ENCODE results near the gene PXMP2.

The PXMP2 gene

GRCh38 chr12:132698341-132698740 lies 11.0 kb downstream of the PXMP2 start:
- no peak for DNase-seq

- DNase-seq = no peak
These were observed 12.9 kb downstream of the PXMP2 start for GRCh38 chr12:132700212-132700822.

GRCh38 chr12:132702640-132703039 lies 15.3 kb downstream of the PXMP2 start:
- DNase-seq = no peak

- DNase-seq = no peak
These were observed 16.3 kb downstream of the PXMP2 start for GRCh38 chr12:132703641-132704040.

- no peak for DNase-seq
These were observed 19.9 kb downstream of the PXMP2 start for GRCh38 chr12:132707241-132707640.

GRCh38 chr12:132708150-132708549 lies 20.8 kb downstream of the PXMP2 start:
- DNase-seq = no peak

GRCh38 chr12:132710043-132710404 lies 22.6 kb downstream of the PXMP2 start:
- no peak for DNase-seq

- peak; percentile 60 for DNase-seq
These were observed 23.2 kb downstream of the PXMP2 start, which contains the start of gene PGAM5 for GRCh38 chr12:132710405-132711079. TSS of gene PGAM5 (plus strand) at chr12:132710842. CDS start at chr12:132710877, 35 bp downstream.

- no peak for DNase-seq
These were observed 23.9 kb downstream of the PXMP2 start for GRCh38 chr12:132711080-132711843.

- DNase-seq = no peak
These were observed 25.7 kb downstream of the PXMP2 start for GRCh38 chr12:132713123-132713522.

GRCh38 chr12:132715874-132716273 lies 28.5 kb downstream of the PXMP2 start:
- no peak for DNase-seq

- no peak for DNase-seq
These were observed 29.0 kb downstream of the PXMP2 start for GRCh38 chr12:132716356-132716755.

- no peak for DNase-seq
These were observed 29.6 kb downstream of the PXMP2 start for GRCh38 chr12:132717011-132717410.

- DNase-seq = no peak
These were observed 30.4 kb downstream of the PXMP2 start for GRCh38 chr12:132717531-132718387.

GRCh38 chr12:132718644-132719043 lies 31.3 kb downstream of the PXMP2 start:
- DNase-seq = no peak

- DNase-seq = no peak
These were observed 32.0 kb downstream of the PXMP2 start for GRCh38 chr12:132719141-132719953.

GRCh38 chr12:132719954-132720324 lies 32.6 kb downstream of the PXMP2 start:
- DNase-seq = no peak

GRCh38 chr12:132720606-132721345 lies 33.4 kb downstream of the PXMP2 start:
- DNase-seq = no peak

- no peak for DNase-seq
These were observed 35.8 kb downstream of the PXMP2 start for GRCh38 chr12:132723015-132723763.

GRCh38 chr12:132723764-132724140 lies 36.4 kb downstream of the PXMP2 start:
- DNase-seq = no peak
